K562 (cell line): ENCODE measurements around the gene PCSK7. TPM values are rescaled to one million over a fixed set of nuclear protein-coding genes. Genes with fewer than 3 reads are reported as not detected.
A peak's percentile ranks its signal among the peaks of the same experiment; 100 is the strongest.
"Not testable (repeated sequence)": the region's sequence is repeated elsewhere in the genome, so short reads cannot be mapped to it uniquely, and the experiment has no call there.

Experiments used
- ATAC-seq: fragments of 200-7000 bp; cut with Tn5 transposase; 3 replicates; pipeline ENCODE4 v1.9.1; 2020; ENCODE audit warnings: moderate library complexity
- BruUV-seq: library from RNA; stranded (reverse); fragments of 400-500 nt; replicated peaks from 2 replicates; lab custom pipeline; 2021; lab: Mats Ljungman, UMichigan
- CTCF ChIA-PET: fragments of 300-600 bp; formaldehyde crosslinking; extraction: SDS; loops from one replicate; lab custom pipeline; 2021; ENCODE audit warnings: low intra/inter-chr PET ratio; lab: Yijun Ruan, JAX
- POLR2A ChIA-PET: fragments of 300-600, 350-650 bp; sonication (Branson Sonifier 250); formaldehyde crosslinking; extraction: SDS; loops from one replicate; lab custom pipeline; 2021; ENCODE audit warnings: antibody characterized with exemption, inconsistent platforms; lab: Yijun Ruan, JAX
- DNase-seq, 4 experiments: peaks; one replicate each; pipeline versions ENCODE4 v3.0.0 to v3.0.0-alpha.2; 2011 to 2018; ENCODE audit warnings: low spot score in 3 of 4, mixed read lengths in 3 of 4; ENCODE audit errors: extremely low read depth in 1 of 4
- FAIRE-seq: peaks from 2 replicates; lab custom pipeline; 2011; peaks lifted over from hg19 to GRCh38; lab: Jason Lieb, UNC
- H2AFZ ChIP-seq: 2 replicates; pipeline ENCODE4 v1.6.0; 2011; ENCODE audit warnings: low read depth, low read length, control low read depth, inconsistent platforms
- H3K27ac ChIP-seq: fragments of 200-600 bp; 3 replicates; pipeline ENCODE4 v1.8.0; 2011; ENCODE audit warnings: low read depth, mild to moderate bottlenecking, control low read depth, inconsistent platforms, low read length, moderate library complexity, mixed read lengths; ENCODE audit errors: extremely low read depth
- H3K27me3 ChIP-seq, 2 experiments: fragments of 300-600 bp in 1 of 2; 2 replicates in 1 of 2; 3 replicates in 1 of 2; pipeline versions ENCODE4 v1.6.0 to v1.8.0; 2011; ENCODE audit warnings: inconsistent platforms in 2 of 2, low read length in 2 of 2, mild to moderate bottlenecking in 1 of 2, mixed read lengths in 1 of 2, moderate library complexity in 1 of 2; ENCODE audit not compliant: control insufficient read depth in 2 of 2, insufficient read depth in 2 of 2
- H3K36me3 ChIP-seq: fragments of 300-600 bp; 3 replicates; pipeline ENCODE4 v1.8.0; 2011; ENCODE audit warnings: mild to moderate bottlenecking, low read length, inconsistent platforms; ENCODE audit not compliant: control insufficient read depth, insufficient read depth
- H3K4me1 ChIP-seq, 2 experiments: fragments of 200-600 bp in 1 of 2; replicated peaks in 1 of 2; 2 replicates in 1 of 2; 3 replicates in 1 of 2; pipeline versions ENCODE4 v1.5.1 to v1.8.0; 2011; ENCODE audit warnings: inconsistent platforms in 2 of 2, low read length in 2 of 2, mild to moderate bottlenecking in 1 of 2, mixed read lengths in 1 of 2, moderate library complexity in 1 of 2; ENCODE audit not compliant: control insufficient read depth in 2 of 2, insufficient read depth in 2 of 2
- H3K4me2 ChIP-seq: 2 replicates; pipeline ENCODE4 v1.6.1; 2011; ENCODE audit warnings: low read length, control low read depth, inconsistent platforms, mixed read lengths; ENCODE audit not compliant: insufficient read depth
- H3K4me3 ChIP-seq: fragments of 200-600 bp; sonication (generic), shearing (Covaris generic); 2 replicates; pipeline ENCODE4 v1.5.1; 2016; ENCODE audit warnings: control low read depth, inconsistent platforms
- H3K79me2 ChIP-seq: fragments of 200-600 bp; 3 replicates; pipeline ENCODE4 v1.8.0; 2011; ENCODE audit warnings: low read length, inconsistent platforms; ENCODE audit not compliant: control insufficient read depth, insufficient read depth
- H3K9ac ChIP-seq, 2 experiments: 2 replicates each; pipeline versions ENCODE4 v1.6.0 to v1.6.1; 2011; ENCODE audit warnings: low read depth in 2 of 2, low read length in 2 of 2, control low read depth in 1 of 2, inconsistent platforms in 1 of 2, mild to moderate bottlenecking in 1 of 2, mixed read lengths in 1 of 2; ENCODE audit not compliant: insufficient read depth in 1 of 2
- H3K9me1 ChIP-seq: one replicate; pipeline ENCODE4 v1.6.0; 2011; ENCODE audit warnings: inconsistent platforms, mild to moderate bottlenecking, low read length, moderate library complexity; ENCODE audit not compliant: control insufficient read depth, insufficient read depth
- H3K9me3 ChIP-seq: replicated peaks from 2 replicates; pipeline ENCODE4 v1.5.1; 2011; ENCODE audit warnings: low read depth, low read length, inconsistent platforms; ENCODE audit not compliant: control insufficient read depth, insufficient read depth
- H4K20me1 ChIP-seq: replicated peaks from 2 replicates; pipeline ENCODE4 v1.6.1; 2011; ENCODE audit warnings: low read length, inconsistent platforms, mixed read lengths; ENCODE audit not compliant: control insufficient read depth, insufficient read depth
- ARID1B ChIP-seq: fragments of 450-650 bp; IDR thresholded peaks from 2 replicates; pipeline ENCODE4 v1.6.1; 2016; ENCODE audit warnings: antibody characterized with exemption, mild to moderate bottlenecking, inconsistent platforms
- NCOA1 ChIP-seq: fragments of 450-650 bp; IDR thresholded peaks from 2 replicates; pipeline ENCODE4 v1.6.1; 2016; ENCODE audit warnings: low read depth
- RCOR1 ChIP-seq, 2 experiments: IDR thresholded peaks; 2 replicates each; pipeline ENCODE4 v1.6.1; 2012; ENCODE audit warnings: low read depth in 2 of 2, low read length in 2 of 2, borderline replicate concordance in 1 of 2, improper control_type of control experiment in 1 of 2
- WGBS: fragments of 100-300 bp; shearing (Covaris generic); methylation state at CpG from one replicate; pipeline ENCODE4 v1.1.6; 2016; ENCODE audit warnings: low coverage, mixed read lengths; ENCODE audit not compliant: insufficient coverage; ENCODE audit errors: missing lambda C conversion rate; 5-methylcytosine and 5-hydroxymethylcytosine counted together
- in situ Hi-C: fragments of 300-500 bp; cut with MboI; formaldehyde crosslinking; loops from 4 replicates; pipeline ENCODE4 v1.15.0; 2018; ENCODE audit warnings: inconsistent platforms, mixed read lengths
- intact Hi-C: fragments of 100-400 bp; cut with micrococcal nuclease; formaldehyde crosslinking; loops from 2 replicates; pipeline ENCODE4 v1.14.2; 2022
- polyA plus RNA-seq, 8 experiments: library from polyadenylated mRNA; depleted of rRNA in 4 of 8; stranded (reverse) in 5 of 8; unstranded in 3 of 8; fragments of >200 nt; fragmentation: Nextera tagmentation in 2 of 8; fragmentation: Illumina TruSeq in 1 of 8; extraction: Ambion mirVana in 2 of 8; extraction: Trizol in 1 of 8; gene quantifications; 2 replicates each; pipeline versions ENCODE4 v1.2.1 to v1.2.3, GENCODE V29; 2011 to 2014; ENCODE audit warnings: inconsistent platforms in 1 of 8, missing spikeins in 1 of 8
- total RNA-seq, 7 experiments: library from RNA; depleted of rRNA in 6 of 7; stranded (reverse); fragments of >200 nt in 6 of 7; fragmentation: Illumina TruSeq in 2 of 7; extraction: Trizol in 2 of 7; gene quantifications; 2 replicates each; pipeline versions ENCODE4 v1.2.1 to v1.2.3, GENCODE V29; 2011 to 2021; ENCODE audit warnings: low replicate concordance in 1 of 7

The PCSK7 gene
- total and polyA plus RNA-seq, 9 of the 15 experiments (the other 6 are each of a cell fraction or from before 2014, with no cell fraction given) = 3.1 to 29.2 (median 15.6) TPM

GRCh38 chr11:117210620-117211019, 21.3 kb downstream of the PCSK7 start:
- no peak for TF ChIP-seq RCOR1 (IDR thresholded peaks at IDR 0.05; ENCODE audit: borderline replicate concordance in 1 of 2, low read depth in 2 of 2, low read length in 2 of 2)
- TF ChIP-seq ARID1B = no peak
- no peak for TF ChIP-seq NCOA1
- Histone ChIP-seq H3K79me2 (no peaks in the 10 kb centered on the region), H3K27me3 (no peaks in the 10 kb centered on the region), H3K9me1 (no peaks in the 10 kb centered on the region), H3K9me3 (no peaks in the 10 kb centered on the region), H3K9ac (no peak overlapping the region), H3K4me2 (no peak overlapping the region), H2AFZ (no peak overlapping the region), H4K20me1 (no peaks in the 10 kb centered on the region), H3K36me3 (peaks cover 18% of the 10 kb centered on the region; the same call in 2 of the 3 replicates), H3K4me1 (no peaks in the 10 kb centered on the region; a peak in 1 of 5 replicates), H3K4me3 (no peak overlapping the region), H3K27ac (no peak overlapping the region)
- CTCF ChIA-PET = no interaction called here
- ATAC-seq = no peak
- no peak for FAIRE-seq
- in situ Hi-C loops = no loop called here
- no TSS peak for BruUV-seq
- WGBS = 82% methylated on average over 3 of the region's 3 CpGs
- intact Hi-C loops = no loop called here
- no peak for DNase-seq
- POLR2A ChIA-PET = interaction anchor here (0.7 to 2.0 kb wide), 4 partner anchors 10 to 85 kb away, joined by 3 to 7 read pairs (median 3); no protein-coding TSS in a partner anchor

GRCh38 chr11:117209351-117210125, 22.3 kb downstream of the PCSK7 start:
- BruUV-seq, H3K9ac ChIP-seq, DNase-seq, CTCF ChIA-PET, H3K4me1 ChIP-seq, H3K27me3 ChIP-seq, H3K79me2 ChIP-seq, intact Hi-C loops, H3K9me1 ChIP-seq, H3K9me3 ChIP-seq, H3K4me2 ChIP-seq, H4K20me1 ChIP-seq, H3K4me3 ChIP-seq, H2AFZ ChIP-seq, ATAC-seq, H3K27ac ChIP-seq, FAIRE-seq: not testable (repeated sequence)
- POLR2A ChIA-PET = interaction anchor here (1.2 kb wide), 1 partner anchor 11 kb away, joined by 3 read pairs; no protein-coding TSS in a partner anchor
- in situ Hi-C loops = loop anchor here (5.0 kb wide), 1 partner anchor 72 kb away; no protein-coding TSS in a partner anchor
- peaks cover 24% of the 10 kb centered on the region; the same call in 2 of the 3 replicates for H3K36me3 ChIP-seq
- WGBS = 77% methylated on average over 5 of the region's 8 CpGs

GRCh38 chr11:117208710-117209109, 23.2 kb downstream of the PCSK7 start:
- H3K4me2 ChIP-seq, POLR2A ChIA-PET, H3K27me3 ChIP-seq, H3K9ac ChIP-seq, H2AFZ ChIP-seq, H3K27ac ChIP-seq, ATAC-seq, H3K9me3 ChIP-seq, H4K20me1 ChIP-seq, H3K4me1 ChIP-seq, intact Hi-C loops, H3K4me3 ChIP-seq, DNase-seq, CTCF ChIA-PET, H3K79me2 ChIP-seq, H3K9me1 ChIP-seq, BruUV-seq: not testable (repeated sequence)
- WGBS = 78% methylated on average over 5 of the region's 13 CpGs
- in situ Hi-C loops = loop anchor here (5.0 kb wide), 1 partner anchor 71 kb away; no protein-coding TSS in a partner anchor
- FAIRE-seq = peak; percentile 26
- H3K36me3 ChIP-seq = peaks cover 20% of the 10 kb centered on the region; the same call in 2 of the 3 replicates
